Muscle of leg (tissue), 11 donors: Measurements from ENCODE around the gene SEMA3B. TPM values are rescaled to one million over a fixed set of nuclear protein-coding genes. Genes with fewer than 3 reads are reported as not detected.
"Not testable (repeated sequence)": the region's sequence is repeated elsewhere in the genome, so short reads cannot be mapped to it uniquely, and the experiment has no call there.

ENCODE experiments used
- DNase-seq: peaks from one replicate; pipeline ENCODE4 v3.0.0; 2013
- H3K27ac ChIP-seq: one replicate; pipeline ENCODE4 v1.5.1; 2013; ENCODE audit warnings: mild to moderate bottlenecking, low read length, control low read depth
- H3K27me3 ChIP-seq: one replicate; pipeline ENCODE4 v1.6.1; 2013; ENCODE audit warnings: low read length; ENCODE audit not compliant: control insufficient read depth, insufficient read depth
- H3K36me3 ChIP-seq: one replicate; pipeline ENCODE4 v1.6.1; 2013; ENCODE audit warnings: low read length; ENCODE audit not compliant: control insufficient read depth, insufficient read depth
- H3K4me1 ChIP-seq: one replicate; pipeline ENCODE4 v1.6.1; 2013; ENCODE audit warnings: low read length; ENCODE audit not compliant: control insufficient read depth, insufficient read depth
- H3K4me3 ChIP-seq: one replicate; pipeline ENCODE4 v1.5.1; 2013; ENCODE audit warnings: low read length, control low read depth
- H3K9me3 ChIP-seq: replicated peaks from 2 replicates; pipeline ENCODE4 v1.6.1; 2013; ENCODE audit warnings: low read depth, low read length; ENCODE audit not compliant: control insufficient read depth
- WGBS: methylation state at CpG from one replicate; pipeline ENCODE4 v1.1.5; 2013; ENCODE audit warnings: missing lambda C conversion rate; ENCODE audit not compliant: insufficient coverage; 5-methylcytosine and 5-hydroxymethylcytosine counted together
- polyA plus RNA-seq, 8 donors: library from polyadenylated mRNA; unstranded; fragments of 120-200 nt; gene quantifications; one replicate each; pipeline versions ENCODE4 v1.2.1 to v1.2.3, GENCODE V29; 2013; ENCODE audit warnings: inconsistent platforms in 1 of 8, low replicate concordance in 1 of 8; ENCODE audit not compliant: insufficient read length in 8 of 8, insufficient read depth in 1 of 8
- total RNA-seq: library from RNA; stranded (reverse); fragments of 120-200 nt; gene quantifications from one replicate; pipeline ENCODE4 v1.2.4, GENCODE V29; 2013

The SEMA3B gene
- total and polyA plus RNA-seq, 9 donors = 31.8 to 53.7 (median 40.5) TPM

DNA sequence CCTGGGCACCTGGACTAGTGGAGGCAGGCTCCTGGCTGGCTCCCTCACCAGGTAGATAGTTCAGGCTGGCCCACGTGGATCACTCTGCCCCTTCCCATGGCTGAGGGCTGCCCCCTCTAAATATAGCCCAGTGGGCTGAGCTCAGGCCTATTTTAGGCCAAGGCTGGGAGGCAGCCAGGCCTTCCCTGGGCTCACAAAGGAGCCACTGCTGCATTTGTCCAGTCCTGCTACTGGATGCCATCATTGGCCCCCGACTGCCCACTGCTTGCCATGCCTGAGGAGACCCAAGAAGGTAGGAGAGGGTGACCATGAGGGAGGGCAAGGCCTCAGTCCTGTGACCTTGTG lies 9.9 kb downstream of the SEMA3B start, which contains the start of gene LSMEM2:
Gene LSMEM2, plus strand, starts transcription at position 208 of the 345 bp plus-strand sequence. Its CDS starts 27 bp downstream, at position 235.
- H3K27me3 ChIP-seq = peaks cover 33% of the 10 kb centered on the region
- H3K4me1 ChIP-seq = peaks cover 15% of the 10 kb centered on the region
- peaks cover 19% of the 10 kb centered on the region for H3K36me3 ChIP-seq
- peak within 1 kb of the TSS; percentile 90 for H3K27ac ChIP-seq
- DNase-seq = peak; percentile 66
- 38% methylated on average over 1 of the region's 2 CpGs for WGBS
- H3K9me3 ChIP-seq = no peaks in the 10 kb centered on the region
- H3K4me3 ChIP-seq = peak within 1 kb of the TSS; percentile 7

DNA sequence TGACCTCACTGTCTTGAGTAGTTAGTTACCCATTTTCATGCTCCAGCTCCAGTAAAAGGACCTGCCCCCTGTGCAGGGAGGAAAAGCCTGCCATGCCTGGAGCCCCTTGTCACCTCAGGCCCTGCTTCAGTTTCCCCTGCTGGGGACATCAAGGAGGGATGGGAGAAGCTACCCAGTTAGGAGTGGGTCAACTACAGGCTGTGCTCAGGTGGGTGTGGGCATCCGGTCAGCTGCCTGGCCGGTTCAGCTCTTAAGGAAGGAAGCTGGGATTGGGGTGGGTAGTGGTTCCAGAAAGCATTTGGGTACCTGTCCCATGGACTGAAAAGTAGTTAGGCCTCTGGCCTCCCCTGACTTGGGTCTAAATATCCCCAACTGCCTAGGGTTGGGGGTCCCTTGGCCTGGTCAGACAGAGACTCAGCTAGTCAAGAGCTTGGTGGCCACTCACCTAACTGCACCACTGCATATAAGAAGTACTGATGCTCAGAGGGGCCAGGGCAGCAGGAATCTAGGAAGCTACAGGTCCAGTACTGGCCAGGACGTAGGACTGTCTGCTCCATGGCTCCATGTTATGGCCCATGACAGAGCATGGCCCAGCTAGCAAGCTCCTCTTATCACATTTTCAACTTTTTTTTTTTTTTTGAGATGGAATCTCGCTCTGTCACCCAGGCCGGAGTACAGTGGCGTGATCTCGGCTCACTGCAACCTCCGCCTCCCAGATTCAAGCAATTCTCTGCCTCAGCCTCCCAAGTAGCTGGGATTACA lies 10.5 kb downstream of the SEMA3B start:
- peak overlapping the region; percentile 90 for H3K27ac ChIP-seq
- peaks cover 17% of the 10 kb centered on the region for H3K36me3 ChIP-seq
- peaks cover 15% of the 10 kb centered on the region for H3K4me1 ChIP-seq
- WGBS = 90% methylated on average over 2 of the region's 8 CpGs
- H3K4me3 ChIP-seq = peak overlapping the region; percentile 7
- H3K9me3 ChIP-seq = no peaks in the 10 kb centered on the region
- peaks cover 27% of the 10 kb centered on the region for H3K27me3 ChIP-seq
- DNase-seq = no peak

DNA sequence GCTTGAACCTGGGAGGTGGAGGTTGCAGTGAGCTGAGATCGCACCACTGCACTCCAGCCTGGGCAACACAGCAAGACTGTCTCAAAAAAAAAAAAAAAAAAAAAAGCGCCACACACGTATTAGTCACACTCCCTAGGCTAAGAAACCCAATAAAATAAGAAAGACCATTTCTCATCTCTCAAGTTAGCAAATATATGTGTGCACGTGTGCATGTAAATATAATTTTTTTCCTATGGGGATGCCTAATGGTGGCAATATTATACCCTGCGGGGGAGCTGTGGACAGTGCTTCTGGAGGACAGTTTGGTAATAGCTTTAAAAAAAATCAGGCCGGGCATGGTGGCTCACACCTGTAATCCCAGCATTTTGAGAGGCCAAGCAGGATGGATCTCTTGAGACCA lies 15.2 kb downstream of the SEMA3B start:
- H3K4me3 ChIP-seq, DNase-seq, H3K9me3 ChIP-seq, H3K4me1 ChIP-seq, H3K27ac ChIP-seq, H3K27me3 ChIP-seq: not testable (repeated sequence)
- peaks cover 26% of the 10 kb centered on the region for H3K36me3 ChIP-seq
- WGBS = 100% methylated on average over 1 of the region's 6 CpGs

DNA sequence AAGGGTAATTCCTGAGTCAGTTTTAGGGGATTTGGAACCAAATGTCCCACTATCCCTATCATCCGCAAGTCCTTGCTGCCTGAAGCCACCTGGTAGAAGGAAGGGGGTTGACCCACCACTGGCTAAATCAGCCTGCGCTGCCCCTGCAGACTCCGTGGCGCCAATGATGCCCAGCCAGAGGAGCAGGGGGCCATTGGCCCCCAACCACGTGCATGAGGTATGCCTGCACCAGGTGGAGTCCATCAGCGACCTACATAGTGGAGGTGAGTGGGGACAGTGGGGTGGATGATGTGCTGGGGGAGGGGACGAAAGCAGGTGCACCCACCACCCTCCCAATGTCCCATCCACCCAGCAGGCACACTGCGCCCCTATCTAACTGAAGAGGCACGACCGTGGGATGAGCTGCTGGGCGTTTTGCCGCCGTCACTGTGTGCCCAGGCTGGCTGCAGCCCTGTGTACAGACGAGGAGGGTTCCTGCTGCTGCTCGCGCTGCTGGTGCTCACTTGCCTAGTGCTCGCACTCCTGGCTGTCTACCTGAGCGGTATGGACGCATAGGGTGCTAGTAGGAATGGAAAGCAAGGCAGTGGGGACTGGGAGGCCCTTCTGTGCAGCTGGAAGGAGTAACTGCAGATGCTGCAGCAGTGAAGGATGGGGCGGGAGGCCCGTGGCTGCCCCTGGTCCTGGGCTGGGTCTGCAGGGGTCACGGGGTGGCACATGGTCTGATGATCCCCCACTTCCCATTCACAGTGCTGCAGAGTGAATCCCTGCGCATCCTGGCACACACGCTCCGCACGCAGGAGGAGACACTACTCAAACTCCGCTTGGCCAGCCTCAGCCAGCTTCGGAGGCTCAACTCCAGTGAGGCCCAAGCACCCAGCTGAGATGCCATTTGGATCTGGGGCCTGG lies 17.6 kb downstream of the SEMA3B start:
- DNase-seq = peak; percentile 4
- no peaks in the 10 kb centered on the region for H3K9me3 ChIP-seq
- peaks cover 6% of the 10 kb centered on the region for H3K4me1 ChIP-seq
- H3K27ac ChIP-seq = no peak overlapping the region
- 89% methylated on average over 22 of the region's 28 CpGs for WGBS
- peaks cover 41% of the 10 kb centered on the region for H3K36me3 ChIP-seq
- no peak overlapping the region for H3K4me3 ChIP-seq
- no peaks in the 10 kb centered on the region for H3K27me3 ChIP-seq

DNA sequence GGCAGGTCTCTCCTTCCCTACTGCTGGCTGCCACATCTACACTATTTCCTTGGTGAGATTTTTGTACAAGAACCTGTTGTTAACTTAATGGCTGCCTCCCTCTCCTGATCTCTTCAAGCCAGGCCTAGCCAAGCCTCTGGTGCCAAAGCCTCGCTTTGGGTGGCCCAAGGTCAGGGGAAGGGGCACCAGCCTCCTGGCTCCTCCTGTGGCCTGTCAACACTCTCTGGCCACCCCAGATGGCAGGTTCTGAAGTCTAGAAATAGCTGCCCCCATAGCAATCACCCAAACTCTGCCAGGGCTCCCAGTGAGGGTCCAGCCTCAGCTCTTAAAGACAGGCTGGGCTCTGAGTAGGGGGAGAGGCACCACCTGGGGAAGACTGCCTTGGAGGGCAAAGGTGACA lies 18.3 kb downstream of the SEMA3B start:
- WGBS = 100% methylated on average over 1 of the region's 1 CpG
- H3K4me3 ChIP-seq = no peak overlapping the region
- no peaks in the 10 kb centered on the region for H3K9me3 ChIP-seq
- peaks cover 41% of the 10 kb centered on the region for H3K36me3 ChIP-seq
- peaks cover 8% of the 10 kb centered on the region for H3K4me1 ChIP-seq
- DNase-seq = peak; percentile 2
- H3K27ac ChIP-seq = no peak overlapping the region
- H3K27me3 ChIP-seq = no peaks in the 10 kb centered on the region

DNA sequence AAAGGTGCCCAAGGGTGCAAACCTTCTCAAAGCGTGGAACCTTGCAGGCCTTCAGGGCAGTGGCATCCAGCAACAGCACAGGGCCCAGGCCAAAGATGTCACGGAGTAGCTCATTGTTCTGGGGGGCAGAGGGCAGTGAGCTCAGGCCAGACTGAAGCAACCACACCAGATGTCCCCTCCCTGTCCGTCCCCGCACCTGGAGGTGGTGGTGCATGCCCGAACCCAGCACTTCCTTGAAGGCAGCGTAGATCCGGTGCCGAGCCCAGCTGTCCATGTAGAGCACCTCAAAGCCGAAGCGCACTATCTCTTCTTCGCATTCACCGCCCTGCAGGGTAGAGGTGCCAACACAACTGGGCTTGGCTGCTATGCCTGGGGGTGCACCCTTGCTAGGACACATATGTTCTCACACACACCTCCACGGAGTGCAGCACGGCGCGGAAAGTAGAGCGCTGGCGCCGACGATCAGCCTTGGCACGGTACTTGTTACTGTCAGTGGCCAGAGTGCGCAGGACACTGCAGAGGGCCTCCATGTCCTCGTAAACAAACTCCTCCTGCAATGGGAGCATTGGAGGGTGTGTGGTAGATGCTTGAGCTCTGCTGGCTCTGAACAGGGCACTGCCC lies 19.6 kb downstream of the SEMA3B start:
- DNase-seq = no peak
- Histone ChIP-seq H3K27ac (no peak overlapping the region), H3K27me3 (no peaks in the 10 kb centered on the region), H3K4me1 (peaks cover 19% of the 10 kb centered on the region), H3K36me3 (peaks cover 41% of the 10 kb centered on the region), H3K4me3 (no peak overlapping the region), H3K9me3 (no peaks in the 10 kb centered on the region)
- WGBS = 95% methylated on average over 21 of the region's 23 CpGs

DNA sequence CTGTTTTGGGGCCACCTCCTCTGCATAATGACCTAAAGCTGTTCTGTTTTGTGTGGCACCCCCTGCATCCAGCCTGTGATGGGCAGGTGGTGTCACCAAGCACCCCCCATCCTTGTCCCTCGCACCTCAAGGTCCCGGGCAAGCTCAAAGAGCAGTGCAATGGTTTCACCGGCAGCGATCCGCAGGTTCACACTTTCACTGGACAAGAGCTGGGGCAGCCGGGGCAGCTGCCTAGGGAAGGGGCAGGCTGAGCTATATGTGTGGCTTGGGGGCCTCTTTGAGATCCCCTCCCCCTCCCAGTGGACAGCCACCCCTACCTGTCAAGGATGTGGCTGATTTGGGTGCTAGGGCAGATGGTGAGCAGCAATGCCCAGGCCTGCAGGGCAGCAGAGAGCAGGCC lies 20.2 kb downstream of the SEMA3B start:
- no peak overlapping the region for H3K4me3 ChIP-seq
- no peak overlapping the region for H3K27ac ChIP-seq
- peaks cover 19% of the 10 kb centered on the region for H3K4me1 ChIP-seq
- no peaks in the 10 kb centered on the region for H3K9me3 ChIP-seq
- no peaks in the 10 kb centered on the region for H3K27me3 ChIP-seq
- no peak for DNase-seq
- peaks cover 41% of the 10 kb centered on the region for H3K36me3 ChIP-seq
- WGBS = 100% methylated on average over 1 of the region's 6 CpGs

DNA sequence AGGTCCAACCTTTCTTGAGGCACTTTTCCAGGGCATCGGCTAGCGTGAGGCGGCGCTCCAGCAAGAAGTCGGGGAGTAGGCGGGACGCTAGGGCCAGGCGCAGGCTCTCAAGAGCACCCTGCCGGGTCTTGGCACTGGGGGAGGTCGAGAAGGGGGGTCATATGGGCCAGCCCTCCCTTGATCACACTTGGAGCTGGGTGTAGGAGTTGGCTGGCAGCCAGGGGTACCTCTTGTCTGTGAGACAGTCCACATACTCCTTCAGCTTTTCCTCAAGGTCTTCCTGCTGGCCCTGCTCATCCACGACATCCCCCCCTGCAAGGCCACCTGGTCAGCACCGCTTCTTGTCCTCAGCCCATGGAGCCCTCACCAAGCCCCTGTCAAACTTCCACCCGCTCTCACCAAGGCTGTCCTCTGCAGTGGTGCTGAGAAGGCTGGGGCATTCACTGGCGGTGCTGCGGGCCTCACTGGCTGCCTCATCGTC lies 21.3 kb downstream of the SEMA3B start:
- no peaks in the 10 kb centered on the region for H3K27me3 ChIP-seq
- peak; percentile 28 for DNase-seq
- H3K9me3 ChIP-seq = no peaks in the 10 kb centered on the region
- H3K36me3 ChIP-seq = peaks cover 41% of the 10 kb centered on the region
- H3K4me3 ChIP-seq = no peak overlapping the region
- peaks cover 19% of the 10 kb centered on the region for H3K4me1 ChIP-seq
- H3K27ac ChIP-seq = no peak overlapping the region
- WGBS = 94% methylated on average over 13 of the region's 16 CpGs

DNA sequence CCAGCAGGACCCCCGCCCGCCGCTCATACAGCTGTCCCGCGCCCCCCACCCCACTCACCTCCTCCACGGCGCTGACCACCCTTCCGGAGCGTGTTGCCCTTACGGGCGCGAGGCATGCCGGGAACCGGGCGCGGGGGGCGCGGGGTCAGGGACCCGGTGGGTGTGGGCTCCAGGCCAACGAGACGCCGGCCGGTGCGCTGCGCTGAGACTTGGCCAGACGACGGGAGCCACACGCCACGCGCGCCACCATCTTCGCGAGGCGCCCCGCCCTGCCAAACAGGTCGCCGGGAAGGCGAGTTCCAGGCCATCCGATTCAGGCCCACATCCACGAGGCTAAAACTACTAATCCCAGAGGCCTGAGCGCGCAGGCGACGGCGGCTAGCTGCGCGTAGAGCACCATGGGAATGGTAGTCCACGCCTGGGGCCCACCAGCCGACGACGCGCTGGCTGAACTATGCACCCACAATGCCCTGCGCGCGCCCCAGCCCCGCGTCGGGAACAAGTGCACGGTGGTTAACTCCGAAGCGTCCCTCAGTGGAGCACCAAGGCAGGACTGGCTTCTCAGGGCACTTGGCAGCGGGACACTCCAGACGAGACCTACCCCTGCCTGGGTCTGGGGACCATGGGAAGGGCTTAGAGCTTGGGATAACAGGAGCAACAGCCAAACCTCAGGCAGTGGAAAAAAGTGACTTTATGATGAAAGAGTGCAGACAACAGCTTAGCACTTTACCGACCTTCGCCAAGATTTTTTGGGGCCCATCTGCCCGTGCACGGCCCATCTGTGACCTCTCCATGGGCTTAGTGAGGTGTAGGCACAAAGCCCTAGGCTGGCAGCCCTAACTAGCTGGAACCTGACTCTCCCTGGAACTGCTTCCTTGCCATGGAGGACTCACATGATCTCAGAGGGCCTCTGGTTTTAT lies 23.5 kb downstream of the SEMA3B start, which contains the start of gene IFRD2:
Gene IFRD2, minus strand, starts transcription at position 271 of the 920 bp plus-strand sequence. Its CDS starts 155 bp downstream, at position 116.
- peaks cover 19% of the 10 kb centered on the region for H3K4me1 ChIP-seq
- peak; percentile 99 for DNase-seq
- H3K27me3 ChIP-seq = no peaks in the 10 kb centered on the region
- H3K9me3 ChIP-seq = no peaks in the 10 kb centered on the region
- peak within 1 kb of the TSS; percentile 93 for H3K4me3 ChIP-seq
- peaks cover 36% of the 10 kb centered on the region for H3K36me3 ChIP-seq
- peak within 1 kb of the TSS; percentile 89 for H3K27ac ChIP-seq
- WGBS = under 1% methylated on average over 66 of the region's 67 CpGs
